Peyer's patch (tissue), 4 donors: ENCODE measurements around the gene AUTS2. TPM values are rescaled to one million over a fixed set of nuclear protein-coding genes. Genes with fewer than 3 reads are reported as not detected.

Experiments used
- DNase-seq, 3 donors: peaks; one replicate each; pipeline ENCODE4 v3.0.0-alpha.2; 2017 to 2019
- H3K27ac ChIP-seq, 4 donors: fragments of 200-600 bp; sonication (generic); one replicate each; pipeline ENCODE4 v1.5.1; 2016 to 2019
- H3K27me3 ChIP-seq, 2 donors: fragments of 200-600 bp; sonication (generic); one replicate each; pipeline ENCODE4 v1.5.1; 2019
- H3K36me3 ChIP-seq, 3 donors: fragments of 200-600 bp; sonication (generic); one replicate each; pipeline ENCODE4 v1.5.1; 2016 to 2019
- H3K4me1 ChIP-seq, 4 donors: fragments of 200-600 bp; sonication (generic); one replicate each; pipeline ENCODE4 v1.5.1; 2016 to 2019
- H3K4me3 ChIP-seq, 4 donors: fragments of 200-600 bp; sonication (generic); 1 replicate in 3 of 4; 2 replicates in 1 of 4; pipeline ENCODE4 v1.5.1; 2016 to 2019; ENCODE audit warnings: mild to moderate bottlenecking in 1 of 4
- H3K9me3 ChIP-seq, 4 donors: fragments of 200-600 bp; sonication (generic); one replicate each; pipeline ENCODE4 v1.5.1; 2016 to 2019; ENCODE audit warnings: mild to moderate bottlenecking in 1 of 4
- CTCF ChIP-seq, 6 experiments: fragments of 450-650 bp in 4 of 6; fragments of 200-600 bp in 2 of 6; sonication (generic) in 1 of 6; IDR thresholded peaks; one replicate each; pipeline ENCODE4 v1.5.1; 2017 to 2019; ENCODE audit warnings: antibody characterized with exemption in 6 of 6, mild to moderate bottlenecking in 3 of 6, moderate library complexity in 1 of 6
- POLR2A ChIP-seq, 2 donors: fragments of 450-650 bp; IDR thresholded peaks; one replicate each; pipeline ENCODE4 v1.5.1; 2017; ENCODE audit warnings: antibody characterized with exemption in 2 of 2, mild to moderate bottlenecking in 2 of 2, moderate library complexity in 2 of 2
- total RNA-seq, 4 donors: library from RNA; depleted of rRNA; stranded (reverse); fragments of >200 nt; gene quantifications; one replicate each; pipeline ENCODE4 v1.1.0, GENCODE V29; 2016

The AUTS2 gene
- total RNA-seq, 4 donors from 2014 or later, result 55.9 to 90.0 (median 72.6) TPM

GRCh38 chr7:69632280-69632679, 34.0 kb downstream of the AUTS2 start:
- DNase-seq, result no peak
- Histone ChIP-seq H3K4me3 (no peak overlapping the region), H3K4me1 (no peaks in the 10 kb centered on the region), H3K27me3 (no peaks in the 10 kb centered on the region), H3K36me3 (no peaks in the 10 kb centered on the region), H3K27ac (no peak overlapping the region), H3K9me3 (no peaks in the 10 kb centered on the region)
- TF ChIP-seq CTCF (IDR thresholded peaks at IDR 0.05) (no peak), POLR2A (IDR thresholded peaks at IDR 0.05) (no peak)

- Histone ChIP-seq H3K4me1 (no peaks in the 10 kb centered on the region), H3K27ac (no peak overlapping the region), H3K36me3 (no peaks in the 10 kb centered on the region), H3K4me3 (no peak overlapping the region), H3K27me3 (no peaks in the 10 kb centered on the region), H3K9me3 (no peaks in the 10 kb centered on the region)
- no peak for DNase-seq
- TF ChIP-seq CTCF (IDR thresholded peaks at IDR 0.05), result no peak
- no peak for TF ChIP-seq POLR2A (IDR thresholded peaks at IDR 0.05)
These were observed 35.0 kb downstream of the AUTS2 start for GRCh38 chr7:69633122-69633831.

- Histone ChIP-seq H3K27me3 (no peaks in the 10 kb centered on the region), H3K9me3 (no peaks in the 10 kb centered on the region), H3K4me1 (no peaks in the 10 kb centered on the region), H3K4me3 (no peak overlapping the region), H3K27ac (no peak overlapping the region), H3K36me3 (no peaks in the 10 kb centered on the region)
- no peak for DNase-seq
- TF ChIP-seq POLR2A (IDR thresholded peaks at IDR 0.05) (no peak), CTCF (IDR thresholded peaks at IDR 0.05) (no peak)
These were observed 37.4 kb downstream of the AUTS2 start for GRCh38 chr7:69635555-69636185.

- H3K36me3 ChIP-seq, result no peaks in the 10 kb centered on the region
- no peaks in the 10 kb centered on the region for H3K9me3 ChIP-seq
- H3K27me3 ChIP-seq, result no peaks in the 10 kb centered on the region
- H3K27ac ChIP-seq, result no peak overlapping the region
- no peaks in the 10 kb centered on the region for H3K4me1 ChIP-seq
- no peak for TF ChIP-seq POLR2A (IDR thresholded peaks at IDR 0.05)
- TF ChIP-seq CTCF (IDR thresholded peaks at IDR 0.05), result no peak
- no peak for DNase-seq
- H3K4me3 ChIP-seq, result no peak overlapping the region
These were observed 40.4 kb downstream of the AUTS2 start for GRCh38 chr7:69638674-69639073.

GRCh38 chr7:69640216-69640615, 41.9 kb downstream of the AUTS2 start:
- H3K36me3 ChIP-seq, result no peaks in the 10 kb centered on the region
- DNase-seq, result no peak
- no peak overlapping the region for H3K4me3 ChIP-seq
- no peaks in the 10 kb centered on the region for H3K27me3 ChIP-seq
- no peaks in the 10 kb centered on the region for H3K9me3 ChIP-seq
- TF ChIP-seq POLR2A (IDR thresholded peaks at IDR 0.05), result no peak
- TF ChIP-seq CTCF (IDR thresholded peaks at IDR 0.05), result no peak
- no peak overlapping the region for H3K27ac ChIP-seq
- no peaks in the 10 kb centered on the region for H3K4me1 ChIP-seq
